Spleen (tissue), 11 donors: ENCODE results near the gene PLXNC1. TPM values are rescaled to one million over a fixed set of nuclear protein-coding genes. Genes with fewer than 3 reads are reported as not detected.

Source experiments
- DNase-seq: peaks from one replicate; pipeline ENCODE4 v3.0.0-alpha.2; 2020
- H3K27ac ChIP-seq, 8 donors: fragments of 200-600 bp; sonication (generic) in 7 of 8; 1 replicate in 4 of 8; 2 replicates in 4 of 8; pipeline versions ENCODE4 v1.5.0 to v1.8.0; 2016 to 2021; ENCODE audit warnings: inconsistent platforms in 4 of 8, mild to moderate bottlenecking in 4 of 8, moderate library complexity in 1 of 8
- H3K27me3 ChIP-seq, 7 donors: fragments of 200-600 bp; sonication (generic) in 6 of 7; replicated peaks in 1 of 7; 1 replicate in 4 of 7; 2 replicates in 3 of 7; pipeline versions ENCODE4 v1.5.0 to v1.8.0; 2016 to 2021; ENCODE audit warnings: inconsistent platforms in 3 of 7, mild to moderate bottlenecking in 1 of 7
- H3K36me3 ChIP-seq, 6 donors: fragments of 200-600 bp; sonication (generic) in 5 of 6; 1 replicate in 4 of 6; 2 replicates in 2 of 6; pipeline versions ENCODE4 v1.5.0 to v1.8.0; 2016 to 2021; ENCODE audit warnings: inconsistent platforms in 2 of 6
- H3K4me1 ChIP-seq, 6 donors: fragments of 200-600 bp; sonication (generic) in 5 of 6; 1 replicate in 3 of 6; 2 replicates in 3 of 6; pipeline versions ENCODE4 v1.5.0 to v1.8.0; 2016 to 2021; ENCODE audit warnings: inconsistent platforms in 3 of 6
- H3K4me3 ChIP-seq, 8 donors: fragments of 200-600 bp; sonication (generic) in 7 of 8; 1 replicate in 4 of 8; 2 replicates in 4 of 8; pipeline versions ENCODE4 v1.5.0 to v1.8.0; 2016 to 2021; ENCODE audit warnings: inconsistent platforms in 4 of 8, mild to moderate bottlenecking in 4 of 8, moderate library complexity in 2 of 8
- H3K9me3 ChIP-seq, 8 donors: fragments of 200-600 bp; sonication (generic) in 7 of 8; 1 replicate in 4 of 8; 2 replicates in 4 of 8; pipeline versions ENCODE4 v1.5.0 to v1.8.0; 2016 to 2021; ENCODE audit warnings: inconsistent platforms in 4 of 8
- POLR2A ChIP-seq, 3 donors: fragments of 450-650 bp; IDR thresholded peaks; one replicate each; pipeline ENCODE4 v1.5.1; 2017; ENCODE audit warnings: antibody characterized with exemption in 3 of 3, mild to moderate bottlenecking in 1 of 3
- POLR2AphosphoS5 ChIP-seq, 3 donors: sonication (generic); formaldehyde crosslinking; IDR thresholded peaks; one replicate each; pipeline ENCODE4 v1.5.1; 2017; ENCODE audit warnings: antibody characterized with exemption in 3 of 3
- WGBS, 5 donors: extraction: QIAGEN DNeasy Blood & Tissue Kit in 3 of 5; methylation state at CpG; one replicate each; pipeline versions ENCODE4 v1.1.5 to v1.1.7; 2013 to 2018; 5-methylcytosine and 5-hydroxymethylcytosine counted together
- intact Hi-C: fragments of 100-400 bp; cut with DNase I; formaldehyde crosslinking; loops from one replicate; pipeline ENCODE4 v1.15.0; 2023; ENCODE audit warnings: low total_unique reads
- polyA plus RNA-seq, 3 donors: library from polyadenylated mRNA; stranded (reverse); fragments of 200-250 nt; gene quantifications; one replicate each; pipeline ENCODE4 v1.2.1, GENCODE V29; 2013
- total RNA-seq, 7 donors: library from RNA; depleted of rRNA in 3 of 7; stranded (reverse); fragments of >200 nt in 3 of 7; fragmentation: NEBNext Ultra II Directional in 4 of 7; extraction: Animal tissue kit (Norgen Biotek cat#: 25700) in 4 of 7; gene quantifications; one replicate each; pipeline versions ENCODE4 v1.1.0 to v1.2.1, GENCODE V29; 2016 to 2021
- TF ChIP-seq, protein P1 (sequence below), 11 experiments: fragments of 200-600 bp in 7 of 11; fragments of 450-650 bp in 4 of 11; sonication (generic) in 4 of 11; IDR thresholded peaks in 8 of 11; conservative IDR thresholded peaks in 3 of 11; 1 replicate in 7 of 11; 2 replicates in 4 of 11; pipeline versions ENCODE4 v1.4.0 to v1.8.0; 2016 to 2021; ENCODE audit warnings: antibody characterized with exemption in 11 of 11, inconsistent platforms in 4 of 11, mild to moderate bottlenecking in 1 of 11
- donor health status: healthy with polysubstance abuse.
- donor health status: DM: no; HTN: no; CAD: no; lungs with moderate emphysema.
- donor health status: DM: no; HTN: no; CAD: no.
- donor health status: Bipolar disorder and iron deficiency.
- donor health status: healthy.
- donor health status: DM: no; HTN: no; CAD: no.
- donor health status: DM: yes; HTN: yes; CAD: no.

Gene PLXNC1
- total and polyA plus RNA-seq, 10 donors, result 6.8 to 138 (median 69.7) TPM

DNA sequence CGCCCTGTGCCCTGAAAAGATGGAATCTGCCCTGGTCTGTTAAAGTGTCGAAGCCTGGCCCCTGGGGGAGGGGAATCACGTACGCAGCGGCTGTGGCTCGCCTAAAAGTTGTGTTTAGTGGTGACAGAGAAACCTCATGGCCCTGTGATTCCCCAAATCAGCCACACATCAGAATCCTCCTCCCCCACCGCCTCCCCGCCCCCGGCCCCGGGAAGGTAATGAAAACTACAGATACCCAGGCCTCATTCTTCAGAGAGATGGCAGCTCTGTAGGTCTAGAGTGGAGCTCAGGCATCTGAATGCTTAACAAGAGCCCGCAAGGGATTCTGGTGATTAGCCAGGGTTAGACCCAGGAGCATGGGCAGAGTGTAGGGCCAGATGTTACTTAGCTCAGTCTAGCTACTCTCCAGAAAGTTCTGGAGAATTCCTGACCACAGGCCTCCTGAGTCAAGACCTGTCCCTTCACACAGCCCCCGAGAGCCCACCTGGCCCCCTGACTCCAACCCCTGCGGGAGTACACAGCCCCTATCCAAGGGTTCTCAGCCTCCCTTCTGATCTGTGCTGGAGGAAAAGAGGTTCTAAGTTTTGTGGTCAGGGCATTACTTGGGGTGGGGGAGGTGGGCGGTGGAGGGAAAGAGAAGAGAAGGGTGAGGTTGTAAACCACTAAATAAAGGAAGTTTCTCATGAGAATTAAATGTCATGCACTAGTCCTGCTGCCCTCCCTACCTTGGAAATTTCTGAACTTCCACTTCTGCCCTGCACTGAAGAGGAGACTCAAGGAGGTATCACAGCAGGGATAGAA is 114.8 kb downstream of the PLXNC1 start:
- H3K9me3 ChIP-seq, result no peaks in the 10 kb centered on the region
- peaks cover 18 to 78% (median 62%) of the 10 kb centered on the region in 6 donors for H3K4me1 ChIP-seq
- peak overlapping the region; percentile 27 to 77 (median 43) for H3K4me3 ChIP-seq
- H3K27ac ChIP-seq, result peak overlapping the region; percentile 76 to 94 (median 88)
- peak; percentile 84 for DNase-seq
- TF ChIP-seq, protein P1, sequence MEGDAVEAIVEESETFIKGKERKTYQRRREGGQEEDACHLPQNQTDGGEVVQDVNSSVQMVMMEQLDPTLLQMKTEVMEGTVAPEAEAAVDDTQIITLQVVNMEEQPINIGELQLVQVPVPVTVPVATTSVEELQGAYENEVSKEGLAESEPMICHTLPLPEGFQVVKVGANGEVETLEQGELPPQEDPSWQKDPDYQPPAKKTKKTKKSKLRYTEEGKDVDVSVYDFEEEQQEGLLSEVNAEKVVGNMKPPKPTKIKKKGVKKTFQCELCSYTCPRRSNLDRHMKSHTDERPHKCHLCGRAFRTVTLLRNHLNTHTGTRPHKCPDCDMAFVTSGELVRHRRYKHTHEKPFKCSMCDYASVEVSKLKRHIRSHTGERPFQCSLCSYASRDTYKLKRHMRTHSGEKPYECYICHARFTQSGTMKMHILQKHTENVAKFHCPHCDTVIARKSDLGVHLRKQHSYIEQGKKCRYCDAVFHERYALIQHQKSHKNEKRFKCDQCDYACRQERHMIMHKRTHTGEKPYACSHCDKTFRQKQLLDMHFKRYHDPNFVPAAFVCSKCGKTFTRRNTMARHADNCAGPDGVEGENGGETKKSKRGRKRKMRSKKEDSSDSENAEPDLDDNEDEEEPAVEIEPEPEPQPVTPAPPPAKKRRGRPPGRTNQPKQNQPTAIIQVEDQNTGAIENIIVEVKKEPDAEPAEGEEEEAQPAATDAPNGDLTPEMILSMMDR (IDR thresholded peaks at IDR 0.05 in 8 of 11, conservative IDR thresholded peaks at IDR 0.05 in 3 of 11), result no peak
- no peak for TF ChIP-seq POLR2A (IDR thresholded peaks at IDR 0.05)
- no peak for TF ChIP-seq POLR2AphosphoS5 (IDR thresholded peaks at IDR 0.05)
- peaks cover 0 to 78% (median 17%) of the 10 kb centered on the region in 6 donors for H3K36me3 ChIP-seq
- no peaks in the 10 kb centered on the region for H3K27me3 ChIP-seq
- intact Hi-C loops, result no loop called here
- WGBS, 5 donors, result 34 to 40% (median 36%) methylated on average over 11 to 14 of the region's 14 CpGs

DNA sequence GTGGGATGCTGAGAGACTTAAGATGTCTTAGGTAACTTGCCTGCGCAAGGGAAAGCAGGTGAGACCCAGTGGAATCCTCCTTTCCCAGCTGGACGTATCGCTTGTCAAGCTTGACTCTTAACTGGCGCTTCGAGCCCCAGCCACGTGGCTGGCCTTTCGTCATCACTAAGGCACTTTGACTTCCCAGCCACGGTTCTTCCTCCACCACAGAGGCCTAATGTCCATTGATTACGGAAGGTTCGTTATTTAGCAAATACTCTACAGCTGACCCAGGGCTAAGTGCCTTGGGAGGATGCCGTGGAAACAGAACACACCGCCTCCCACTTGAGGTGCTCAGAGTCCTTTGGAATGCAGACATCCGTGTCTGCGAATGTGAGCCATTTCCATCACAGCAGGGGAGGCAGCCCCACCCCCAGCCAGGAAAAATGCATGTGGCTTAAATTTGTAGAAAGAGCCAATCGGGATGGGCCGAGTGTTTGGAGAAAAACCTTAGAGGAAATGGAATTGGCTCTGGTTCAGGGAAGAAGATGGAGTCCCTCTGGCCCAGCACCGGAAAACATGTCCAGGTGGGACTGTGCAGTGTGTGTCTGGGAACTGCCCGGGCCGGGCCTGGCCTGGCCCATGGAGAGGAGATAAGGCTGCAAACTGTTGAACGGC is 115.7 kb downstream of the PLXNC1 start:
- TF ChIP-seq, protein P1 (IDR thresholded peaks at IDR 0.05 in 8 of 11, conservative IDR thresholded peaks at IDR 0.05 in 3 of 11), result no peak
- no peak for TF ChIP-seq POLR2A (IDR thresholded peaks at IDR 0.05)
- TF ChIP-seq POLR2AphosphoS5 (IDR thresholded peaks at IDR 0.05), result no peak
- no peaks in the 10 kb centered on the region for H3K27me3 ChIP-seq
- DNase-seq, result no peak
- WGBS, 5 donors, result 70 to 83% (median 79%) methylated on average over 20 of the region's 20 CpGs
- H3K27ac ChIP-seq, result peak overlapping the region; percentile 19 to 94 (median 88)
- intact Hi-C loops, result no loop called here
- H3K4me1 ChIP-seq, result peaks cover 18 to 84% (median 66%) of the 10 kb centered on the region in 6 donors
- H3K4me3 ChIP-seq, result peak overlapping the region in 1 of 8 donors; percentile 77
- no peaks in the 10 kb centered on the region for H3K9me3 ChIP-seq
- H3K36me3 ChIP-seq, result peaks cover 0 to 79% (median 17%) of the 10 kb centered on the region in 6 donors

DNA sequence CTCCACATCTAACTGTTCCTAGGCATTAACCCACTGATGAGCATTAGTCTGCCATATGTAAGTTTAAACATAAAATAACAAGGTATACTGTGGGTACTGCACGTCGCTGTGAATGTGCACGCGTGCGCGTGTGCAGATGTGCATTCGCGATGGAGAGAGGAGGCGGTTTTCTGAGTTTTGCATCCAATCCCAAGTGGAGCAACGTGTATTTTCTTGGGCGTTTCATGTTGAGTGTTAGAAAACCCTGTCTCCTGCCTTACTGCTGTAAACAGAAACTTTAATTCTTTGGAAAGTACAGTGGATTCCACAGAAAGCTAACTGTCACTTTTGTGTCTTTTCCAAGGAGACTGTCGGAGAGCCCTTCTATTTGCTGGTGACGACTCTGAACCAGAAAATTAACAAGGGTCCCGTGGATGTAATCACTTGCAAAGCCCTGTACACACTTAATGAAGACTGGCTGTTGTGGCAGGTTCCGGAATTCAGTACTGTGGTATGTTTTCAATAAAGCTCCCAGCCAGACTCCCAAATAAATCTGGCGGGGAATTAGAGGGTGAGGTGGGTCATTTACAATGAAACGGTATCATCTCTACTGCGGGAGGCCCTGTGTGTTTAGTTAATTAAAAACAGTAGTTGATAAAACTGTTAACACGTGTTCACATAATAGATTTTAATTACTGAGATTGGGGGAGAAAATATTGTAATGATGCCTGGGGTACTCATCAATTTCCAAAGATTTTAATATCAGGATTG is 116.5 kb downstream of the PLXNC1 start:
- TF ChIP-seq POLR2AphosphoS5 (IDR thresholded peaks at IDR 0.05) (no peak), POLR2A (IDR thresholded peaks at IDR 0.05) (no peak)
- TF ChIP-seq, protein P1 (IDR thresholded peaks at IDR 0.05 in 8 of 11, conservative IDR thresholded peaks at IDR 0.05 in 3 of 11), result no peak
- Histone ChIP-seq H3K4me3 (no peak overlapping the region), H3K36me3 (peaks cover 0 to 78% (median 17%) of the 10 kb centered on the region in 6 donors), H3K4me1 (peaks cover 18 to 91% (median 66%) of the 10 kb centered on the region in 6 donors), H3K27me3 (no peaks in the 10 kb centered on the region), H3K9me3 (no peaks in the 10 kb centered on the region), H3K27ac (peak overlapping the region in 4 of 8 donors; percentile 84 to 94 (median 86))
- intact Hi-C loops, result no loop called here
- no peak for DNase-seq
- 95 to 98% (median 96%) methylated on average over 19 of the region's 19 CpGs for WGBS, 5 donors
